ENCODE data around the gene KRT86.

The KRT86 gene

DNA sequence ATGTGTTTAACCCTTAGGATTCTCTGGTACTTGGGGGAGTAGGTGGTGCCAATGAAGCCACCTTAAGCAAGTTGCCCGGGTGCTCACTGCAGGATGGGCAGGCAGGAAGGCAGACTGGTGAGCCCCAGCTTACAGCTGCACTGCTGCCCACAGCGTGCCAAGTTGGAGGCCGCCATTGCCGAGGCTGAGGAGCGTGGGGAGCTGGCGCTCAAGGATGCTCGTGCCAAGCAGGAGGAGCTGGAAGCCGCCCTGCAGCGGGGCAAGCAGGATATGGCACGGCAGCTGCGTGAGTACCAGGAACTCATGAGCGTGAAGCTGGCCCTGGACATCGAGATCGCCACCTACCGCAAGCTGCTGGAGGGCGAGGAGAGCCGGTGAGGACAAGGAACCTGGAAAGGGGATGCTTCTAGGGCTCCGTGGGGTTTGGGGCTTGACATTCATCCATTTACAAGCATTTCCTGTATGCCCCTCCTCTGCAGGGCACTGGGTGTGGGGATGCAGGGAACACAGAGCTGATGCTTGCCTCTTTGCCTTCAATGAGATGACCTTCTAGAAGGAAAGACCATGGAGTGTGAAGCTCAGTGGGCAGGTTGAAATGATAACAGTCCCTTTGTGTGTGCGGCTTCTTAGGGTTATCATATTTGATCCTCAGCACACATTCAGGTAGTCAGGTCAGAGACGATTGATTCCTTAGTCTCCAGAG, 29.0 kb upstream of the KRT86 start:
- H3K4me3 ChIP-seq (ENCODE audit: low read depth, low read length), result no peak overlapping the region
- DNase-seq (ENCODE audit: low read depth), result no peak
- TF ChIP-seq, protein P1, sequence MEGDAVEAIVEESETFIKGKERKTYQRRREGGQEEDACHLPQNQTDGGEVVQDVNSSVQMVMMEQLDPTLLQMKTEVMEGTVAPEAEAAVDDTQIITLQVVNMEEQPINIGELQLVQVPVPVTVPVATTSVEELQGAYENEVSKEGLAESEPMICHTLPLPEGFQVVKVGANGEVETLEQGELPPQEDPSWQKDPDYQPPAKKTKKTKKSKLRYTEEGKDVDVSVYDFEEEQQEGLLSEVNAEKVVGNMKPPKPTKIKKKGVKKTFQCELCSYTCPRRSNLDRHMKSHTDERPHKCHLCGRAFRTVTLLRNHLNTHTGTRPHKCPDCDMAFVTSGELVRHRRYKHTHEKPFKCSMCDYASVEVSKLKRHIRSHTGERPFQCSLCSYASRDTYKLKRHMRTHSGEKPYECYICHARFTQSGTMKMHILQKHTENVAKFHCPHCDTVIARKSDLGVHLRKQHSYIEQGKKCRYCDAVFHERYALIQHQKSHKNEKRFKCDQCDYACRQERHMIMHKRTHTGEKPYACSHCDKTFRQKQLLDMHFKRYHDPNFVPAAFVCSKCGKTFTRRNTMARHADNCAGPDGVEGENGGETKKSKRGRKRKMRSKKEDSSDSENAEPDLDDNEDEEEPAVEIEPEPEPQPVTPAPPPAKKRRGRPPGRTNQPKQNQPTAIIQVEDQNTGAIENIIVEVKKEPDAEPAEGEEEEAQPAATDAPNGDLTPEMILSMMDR (conservative IDR thresholded peaks at IDR 0.05; ENCODE audit: low read depth, low read length), result no peak

DNA sequence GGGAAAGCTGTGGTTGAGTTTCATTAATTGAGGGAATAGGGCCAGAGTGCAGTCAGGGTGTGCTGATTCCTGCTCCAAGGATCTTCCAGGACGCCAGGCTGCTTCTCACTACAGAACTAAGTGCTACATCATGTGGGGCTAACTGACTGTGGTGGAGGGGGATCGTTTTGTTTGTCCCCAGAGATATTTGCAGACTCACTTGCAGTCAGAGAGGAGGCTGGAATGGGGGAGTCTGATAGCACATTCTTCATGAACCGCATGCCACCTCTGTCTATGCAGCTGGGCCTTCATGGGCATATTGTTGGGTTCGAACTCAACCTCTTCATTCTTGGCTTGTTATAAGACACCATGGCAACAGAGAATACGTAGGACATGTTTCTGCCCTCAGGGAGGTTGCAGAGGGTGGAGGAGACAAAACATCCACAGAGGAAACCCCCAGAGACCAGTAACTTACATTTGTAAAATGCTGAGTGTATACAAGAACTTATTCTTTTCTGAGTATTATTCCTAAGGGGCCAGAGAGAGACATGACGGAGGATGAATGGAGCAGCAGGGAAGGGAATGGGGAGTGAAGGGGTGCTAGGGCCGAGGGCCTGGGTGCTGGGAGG, 28.4 kb upstream of the KRT86 start:
- TF ChIP-seq, protein P1 (conservative IDR thresholded peaks at IDR 0.05; ENCODE audit: low read depth, low read length), result no peak
- no peak overlapping the region for H3K4me3 ChIP-seq (ENCODE audit: low read depth, low read length)
- DNase-seq (ENCODE audit: low read depth), result no peak

DNA sequence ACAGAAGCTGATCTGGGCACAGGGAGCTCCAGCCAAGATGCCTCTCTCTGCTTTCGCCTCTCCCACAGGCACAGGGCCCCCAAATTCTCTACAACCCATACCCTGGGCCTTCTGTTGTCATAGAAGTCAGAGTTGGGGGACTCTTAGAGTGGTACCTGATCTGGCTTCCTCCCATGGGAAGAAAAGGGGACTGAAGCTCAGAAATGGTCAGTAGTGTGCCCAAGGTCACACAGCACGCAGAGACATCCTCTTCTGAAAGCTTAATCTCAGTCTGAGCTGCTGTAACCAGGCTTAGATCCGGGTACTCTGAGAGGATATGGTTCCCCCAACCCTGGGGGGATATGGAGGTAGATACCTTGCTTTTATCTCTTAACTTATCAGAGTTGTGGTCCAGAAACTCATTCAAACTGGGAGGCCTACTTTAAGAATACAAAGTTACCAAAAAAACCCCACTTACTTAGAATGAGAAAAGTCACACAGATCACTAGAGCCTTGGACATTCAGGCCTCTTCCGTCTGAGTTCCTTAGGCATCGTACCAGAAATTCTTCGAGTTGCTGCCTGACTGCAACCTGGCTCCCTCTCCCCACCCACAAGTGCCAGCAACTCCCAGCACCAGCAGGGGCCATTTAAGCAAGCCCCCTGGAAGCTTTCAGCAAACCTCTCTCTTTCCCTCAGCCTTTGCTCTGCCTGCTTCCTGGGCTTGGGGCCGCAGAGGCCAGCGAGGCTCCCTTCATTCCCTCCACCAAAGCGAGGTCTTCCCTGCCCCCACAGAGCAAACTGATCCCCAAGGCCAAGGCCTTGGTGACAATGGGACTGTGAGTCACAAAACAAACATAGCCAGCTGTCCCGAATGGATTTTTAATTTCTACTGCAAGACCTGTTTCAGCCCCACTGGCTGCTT, 27.5 kb upstream of the KRT86 start:
- TF ChIP-seq, protein P1 (conservative IDR thresholded peaks at IDR 0.05; ENCODE audit: low read depth, low read length), result no peak
- H3K4me3 ChIP-seq (ENCODE audit: low read depth, low read length), result no peak overlapping the region
- DNase-seq (ENCODE audit: low read depth), result no peak

DNA sequence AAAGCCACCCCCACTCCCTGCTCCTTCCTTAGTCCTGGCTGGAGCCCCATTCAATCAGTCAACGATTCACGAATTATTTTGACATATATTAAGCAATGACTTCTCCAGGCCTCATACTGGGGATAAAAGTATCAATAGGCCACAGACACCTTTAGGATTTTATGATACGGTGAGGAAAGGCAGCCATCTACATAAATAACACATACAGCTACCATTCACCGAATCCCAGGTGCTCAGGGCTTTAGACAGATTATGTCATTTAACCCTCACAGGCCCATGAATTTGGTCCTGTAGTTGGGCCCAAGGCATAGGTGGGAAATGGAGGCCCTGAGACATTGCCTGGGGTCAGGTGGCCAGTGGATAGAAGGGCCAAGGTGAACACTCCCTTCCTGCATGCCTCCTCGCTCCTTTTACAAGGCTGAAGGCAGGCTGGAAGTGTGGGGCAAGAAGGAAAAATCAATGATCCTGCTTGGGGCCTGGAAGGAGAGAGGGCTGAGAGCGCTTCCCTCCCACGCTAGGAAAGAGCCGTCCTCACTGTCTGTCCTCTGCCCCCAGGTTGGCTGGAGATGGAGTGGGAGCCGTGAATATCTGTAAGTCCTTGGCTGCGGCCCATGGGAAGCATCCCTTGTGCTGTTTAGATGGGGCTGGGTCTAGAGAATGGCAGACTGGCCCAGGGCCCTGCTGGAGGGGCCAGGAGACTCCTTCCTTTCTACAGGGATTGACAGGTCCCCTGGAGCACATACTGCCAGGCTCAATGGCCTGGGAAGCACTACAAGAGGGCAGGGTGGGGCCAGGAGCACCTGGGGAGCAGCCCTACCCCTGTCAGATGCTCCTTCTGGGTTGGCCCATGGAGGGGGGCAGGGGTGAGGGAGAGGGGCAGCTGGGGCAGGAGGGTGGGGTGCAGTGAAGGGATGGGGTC, 26.6 kb upstream of the KRT86 start:
- TF ChIP-seq, protein P1 (conservative IDR thresholded peaks at IDR 0.05; ENCODE audit: low read depth, low read length), result no peak
- no peak overlapping the region for H3K4me3 ChIP-seq (ENCODE audit: low read depth, low read length)
- no peak for DNase-seq (ENCODE audit: low read depth)

DNA sequence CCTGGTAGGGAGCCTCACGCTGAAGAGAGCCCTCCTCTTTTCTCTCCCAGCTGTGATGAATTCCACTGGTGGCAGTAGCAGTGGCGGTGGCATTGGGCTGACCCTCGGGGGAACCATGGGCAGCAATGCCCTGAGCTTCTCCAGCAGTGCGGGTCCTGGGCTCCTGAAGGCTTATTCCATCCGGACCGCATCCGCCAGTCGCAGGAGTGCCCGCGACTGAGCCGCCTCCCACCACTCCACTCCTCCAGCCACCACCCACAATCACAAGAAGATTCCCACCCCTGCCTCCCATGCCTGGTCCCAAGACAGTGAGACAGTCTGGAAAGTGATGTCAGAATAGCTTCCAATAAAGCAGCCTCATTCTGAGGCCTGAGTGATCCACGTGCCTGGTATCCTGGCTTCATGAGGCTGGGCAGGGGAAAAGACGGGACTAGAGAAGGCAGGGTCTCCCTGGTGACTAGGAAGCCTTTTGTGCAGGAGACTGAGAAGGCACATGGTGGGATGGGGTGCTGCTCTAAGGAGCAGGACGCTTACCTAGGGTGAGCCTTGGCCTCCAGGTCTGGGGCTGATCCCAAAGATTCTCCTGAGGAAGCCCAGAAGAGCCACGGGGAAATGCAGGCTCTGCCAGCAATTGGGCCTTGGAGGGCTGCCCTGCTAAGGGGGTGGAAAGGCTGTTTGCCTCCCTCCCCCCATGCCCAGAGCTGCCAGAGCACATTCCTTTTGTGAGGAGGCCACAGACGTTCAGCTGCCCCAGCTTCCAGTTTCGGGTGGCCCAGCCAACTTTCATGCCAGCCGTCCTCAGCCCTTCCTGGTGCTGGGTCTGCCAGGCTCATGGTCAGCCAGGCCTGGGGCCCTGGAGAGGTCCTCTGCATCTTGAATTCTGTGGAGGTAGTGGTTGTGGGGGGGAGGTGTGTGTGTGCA, 25.6 kb upstream of the KRT86 start:
- H3K4me3 ChIP-seq (ENCODE audit: low read depth, low read length), result no peak overlapping the region
- no peak for DNase-seq (ENCODE audit: low read depth)
- TF ChIP-seq, protein P1 (conservative IDR thresholded peaks at IDR 0.05; ENCODE audit: low read depth, low read length), result no peak

Measured in choroid plexus epithelial cell (primary cell).